Astrocyte (in vitro differentiated cells and primary cell): ENCODE measurements around the gene UGDH. TPM values are rescaled to one million over a fixed set of nuclear protein-coding genes. Genes with fewer than 3 reads are reported as not detected.
"Not testable (repeated sequence)": the region's sequence is repeated elsewhere in the genome, so short reads cannot be mapped to it uniquely, and the experiment has no call there.

ENCODE experiments used
- DNase-seq: peaks from one replicate; pipeline ENCODE4 v3.0.0-alpha.2; 2010; ENCODE audit warnings: low read depth
- FAIRE-seq: peaks from 2 replicates; lab custom pipeline; 2011; peaks lifted over from hg19 to GRCh38; lab: Jason Lieb, UNC
- H2AFZ ChIP-seq: 2 replicates; pipeline ENCODE4 v1.6.0; 2012; ENCODE audit warnings: low read depth, low read length, inconsistent platforms
- H3K27ac ChIP-seq: 2 replicates; pipeline ENCODE4 v1.5.1; 2011; ENCODE audit warnings: low read depth, low read length, inconsistent platforms
- H3K27me3 ChIP-seq: 2 replicates; pipeline ENCODE4 v1.6.0; 2011; ENCODE audit warnings: low read length, inconsistent platforms; ENCODE audit not compliant: insufficient read depth
- H3K36me3 ChIP-seq: 2 replicates; pipeline ENCODE4 v1.5.1; 2011; ENCODE audit warnings: low read length, inconsistent platforms; ENCODE audit not compliant: insufficient read depth
- H3K4me1 ChIP-seq: 2 replicates; pipeline ENCODE4 v1.5.1; 2011; ENCODE audit warnings: low read length, inconsistent platforms; ENCODE audit not compliant: insufficient read depth
- H3K4me2 ChIP-seq: 2 replicates; pipeline ENCODE4 v1.6.0; 2012; ENCODE audit warnings: low read length, inconsistent platforms
- H3K4me3 ChIP-seq: 2 replicates; pipeline ENCODE4 v1.5.1; 2011; ENCODE audit warnings: low read depth, mild to moderate bottlenecking, low read length, inconsistent platforms; ENCODE audit not compliant: insufficient read depth
- H3K79me2 ChIP-seq: 2 replicates; pipeline ENCODE4 v1.6.0; 2012; ENCODE audit warnings: mild to moderate bottlenecking, low read length, inconsistent platforms; ENCODE audit not compliant: insufficient read depth
- H3K9ac ChIP-seq: 2 replicates; pipeline ENCODE4 v1.6.0; 2012; ENCODE audit warnings: mild to moderate bottlenecking, low read length, inconsistent platforms
- H3K9me3 ChIP-seq: 2 replicates; pipeline ENCODE4 v1.5.1; 2012; ENCODE audit warnings: low read depth, mild to moderate bottlenecking, low read length, inconsistent platforms; ENCODE audit not compliant: insufficient read depth
- H4K20me1 ChIP-seq: 2 replicates; pipeline ENCODE4 v1.6.0; 2012; ENCODE audit warnings: low read length, inconsistent platforms; ENCODE audit not compliant: insufficient read depth
- H3K27ac Mint-ChIP-seq: one replicate; pipeline ENCODE4 v1.8.0; 2021; ENCODE audit warnings: mild to moderate bottlenecking, mixed read lengths; ENCODE audit not compliant: unreplicated experiment
- H3K27me3 Mint-ChIP-seq: one replicate; pipeline ENCODE4 v1.8.0; 2021; ENCODE audit warnings: low read depth, mixed read lengths; ENCODE audit not compliant: unreplicated experiment
- H3K36me3 Mint-ChIP-seq: one replicate; pipeline ENCODE4 v1.8.0; 2021; ENCODE audit warnings: low read depth, mixed read lengths; ENCODE audit not compliant: unreplicated experiment
- H3K4me1 Mint-ChIP-seq: one replicate; pipeline ENCODE4 v1.8.0; 2021; ENCODE audit warnings: low read depth, mixed read lengths; ENCODE audit not compliant: unreplicated experiment
- H3K4me3 Mint-ChIP-seq: one replicate; pipeline ENCODE4 v1.8.0; 2021; ENCODE audit warnings: mild to moderate bottlenecking, moderate library complexity, mixed read lengths; ENCODE audit not compliant: unreplicated experiment
- H3K9me3 Mint-ChIP-seq: one replicate; pipeline ENCODE4 v1.8.0; 2021; ENCODE audit warnings: mild to moderate bottlenecking, mixed read lengths; ENCODE audit not compliant: unreplicated experiment
- CTCF ChIP-seq: IDR thresholded peaks from 2 replicates; pipeline ENCODE4 v1.5.1; 2011; ENCODE audit warnings: low read depth, mild to moderate bottlenecking, inconsistent platforms, low read length, moderate library complexity; ENCODE audit not compliant: insufficient read depth
- EZH2 ChIP-seq: IDR thresholded peaks from 2 replicates; pipeline ENCODE4 v1.6.1; 2012; ENCODE audit warnings: mild to moderate bottlenecking, low read length, inconsistent platforms; ENCODE audit not compliant: insufficient read depth
- total RNA-seq: library from RNA; stranded (reverse); gene quantifications from 2 replicates; pipeline ENCODE4 v1.2.1, GENCODE V29; 2021

The UGDH gene
- total RNA-seq, 1 donor from 2014 or later = 114 TPM

GRCh38 chr4:39521253-39521919 lies 5.9 kb downstream of the UGDH start:
- H3K4me1 Mint-ChIP-seq = peaks cover 22% of the 10 kb centered on the region
- peaks cover 95% of the 10 kb centered on the region for H3K79me2 ChIP-seq
- no peaks in the 10 kb centered on the region for H3K27me3 Mint-ChIP-seq
- peak overlapping the region; percentile 74 for H3K4me2 ChIP-seq
- peaks cover 33% of the 10 kb centered on the region for H3K4me1 ChIP-seq
- no peaks in the 10 kb centered on the region for H3K9me3 ChIP-seq
- H3K4me3 Mint-ChIP-seq = no peak overlapping the region
- DNase-seq = peak; percentile 62
- no peak for TF ChIP-seq EZH2
- no peak for TF ChIP-seq CTCF
- no peak for FAIRE-seq
- peak overlapping the region; percentile 90 for H3K27ac ChIP-seq
- peak overlapping the region; percentile 72 for H3K9ac ChIP-seq
- peaks cover 1% of the 10 kb centered on the region for H3K36me3 Mint-ChIP-seq
- H2AFZ ChIP-seq = no peak overlapping the region
- peaks cover 44% of the 10 kb centered on the region for H4K20me1 ChIP-seq
- peaks cover 19% of the 10 kb centered on the region for H3K36me3 ChIP-seq
- H3K4me3 ChIP-seq = peak overlapping the region; percentile 14
- H3K9me3 Mint-ChIP-seq = no peaks in the 10 kb centered on the region
- H3K27ac Mint-ChIP-seq = peak overlapping the region; percentile 55
- H3K27me3 ChIP-seq = no peaks in the 10 kb centered on the region

- no peak overlapping the region for H2AFZ ChIP-seq
- H3K4me1 Mint-ChIP-seq = peaks cover 16% of the 10 kb centered on the region
- H3K27me3 ChIP-seq = no peaks in the 10 kb centered on the region
- peaks cover 35% of the 10 kb centered on the region for H4K20me1 ChIP-seq
- no peak overlapping the region for H3K4me2 ChIP-seq
- peaks cover 6% of the 10 kb centered on the region for H3K36me3 Mint-ChIP-seq
- H3K27ac Mint-ChIP-seq = no peak overlapping the region
- H3K27ac ChIP-seq = no peak overlapping the region
- H3K36me3 ChIP-seq = peaks cover 33% of the 10 kb centered on the region
- H3K4me3 ChIP-seq = no peak overlapping the region
- no peak overlapping the region for H3K4me3 Mint-ChIP-seq
- no peaks in the 10 kb centered on the region for H3K9me3 ChIP-seq
- no peaks in the 10 kb centered on the region for H3K9me3 Mint-ChIP-seq
- peaks cover 28% of the 10 kb centered on the region for H3K4me1 ChIP-seq
- H3K79me2 ChIP-seq = peaks cover 94% of the 10 kb centered on the region
- no peaks in the 10 kb centered on the region for H3K27me3 Mint-ChIP-seq
- FAIRE-seq = no peak
- no peak for TF ChIP-seq CTCF
- TF ChIP-seq EZH2 = no peak
- H3K9ac ChIP-seq = no peak overlapping the region
- no peak for DNase-seq
Measured at GRCh38 chr4:39518484-39518883, 8.8 kb downstream of the UGDH start.

DNA sequence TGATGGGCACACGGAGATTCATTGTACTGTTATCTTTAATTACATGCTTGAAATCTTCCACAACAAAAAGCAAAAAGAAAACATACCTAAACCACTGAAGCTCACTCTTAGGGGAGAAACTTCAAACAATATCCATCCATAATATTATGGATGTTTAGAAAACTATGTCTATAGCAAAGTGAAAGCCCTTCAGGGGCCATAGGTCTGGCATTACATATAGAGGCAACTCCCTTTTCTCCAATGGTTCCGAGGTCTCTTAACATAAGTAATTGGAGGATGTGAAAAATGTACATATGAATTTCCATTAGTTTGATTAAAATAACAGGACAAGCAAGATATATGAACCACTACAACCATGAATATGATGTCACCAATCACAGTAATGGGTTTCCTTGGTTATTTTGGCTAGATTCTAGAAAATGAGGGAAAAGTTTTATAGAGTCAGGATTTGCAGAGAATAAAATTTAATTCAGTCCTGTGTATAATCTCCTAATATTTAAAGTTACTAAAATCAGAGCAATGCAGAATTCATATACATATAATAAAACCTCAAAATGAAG lies 10.8 kb downstream of the UGDH start:
- H3K4me1 ChIP-seq = peaks cover 13% of the 10 kb centered on the region
- Mint-ChIP-seq H3K4me3 (no peak overlapping the region), H3K9me3 (no peaks in the 10 kb centered on the region), H3K27me3 (no peaks in the 10 kb centered on the region), H3K27ac (peak overlapping the region; percentile 50), H3K4me1 (peaks cover 3% of the 10 kb centered on the region), H3K36me3 (peaks cover 11% of the 10 kb centered on the region)
- no peak overlapping the region for H3K27ac ChIP-seq
- no peaks in the 10 kb centered on the region for H3K9me3 ChIP-seq
- H4K20me1 ChIP-seq = peaks cover 38% of the 10 kb centered on the region
- TF ChIP-seq EZH2 (no peak), CTCF (no peak)
- no peak overlapping the region for H3K4me3 ChIP-seq
- H3K36me3 ChIP-seq = peaks cover 46% of the 10 kb centered on the region
- FAIRE-seq = no peak
- no peak for DNase-seq
- H3K4me2 ChIP-seq = no peak overlapping the region
- no peaks in the 10 kb centered on the region for H3K27me3 ChIP-seq
- H3K9ac ChIP-seq = no peak overlapping the region
- peaks cover 89% of the 10 kb centered on the region for H3K79me2 ChIP-seq
- H2AFZ ChIP-seq = no peak overlapping the region

- H3K27me3 ChIP-seq, H2AFZ ChIP-seq, H3K9me3 ChIP-seq, DNase-seq, FAIRE-seq, H3K4me3 Mint-ChIP-seq, H3K4me1 ChIP-seq, H3K4me1 Mint-ChIP-seq, H3K9ac ChIP-seq, H3K4me3 ChIP-seq, H3K27me3 Mint-ChIP-seq, H3K4me2 ChIP-seq, H3K9me3 Mint-ChIP-seq: not testable (repeated sequence)
- Histone ChIP-seq H3K27ac (peak overlapping the region; percentile 38), H3K36me3 (peaks cover 48% of the 10 kb centered on the region), H4K20me1 (peaks cover 38% of the 10 kb centered on the region), H3K79me2 (peaks cover 86% of the 10 kb centered on the region)
- H3K36me3 Mint-ChIP-seq = peaks cover 11% of the 10 kb centered on the region
- peak overlapping the region; percentile 18 for H3K27ac Mint-ChIP-seq
Measured at GRCh38 chr4:39515669-39516401, 11.4 kb downstream of the UGDH start.
